Effector memory CD4-positive, alpha-beta T cell (primary cell): ENCODE results near the gene DCAF11.

ENCODE experiments used
- DNase-seq, 3 donors: peaks; one replicate each; pipeline ENCODE4 v3.0.0-alpha.2; 2020
- H3K27ac ChIP-seq: 2 replicates; pipeline ENCODE4 v1.7.0; 2013; ENCODE audit warnings: mild to moderate bottlenecking, low read length, moderate library complexity; ENCODE audit not compliant: insufficient read depth, poor library complexity, severe bottlenecking
- H3K27me3 ChIP-seq: replicated peaks from 2 replicates; pipeline ENCODE4 v1.7.0; 2013; ENCODE audit warnings: mild to moderate bottlenecking, low read length; ENCODE audit not compliant: insufficient read depth, control insufficient read depth, poor library complexity, severe bottlenecking
- H3K36me3 ChIP-seq: 2 replicates; pipeline ENCODE4 v1.7.0; 2013; ENCODE audit warnings: mild to moderate bottlenecking, low read length, moderate library complexity; ENCODE audit not compliant: control insufficient read depth, insufficient read depth
- H3K4me1 ChIP-seq: 2 replicates; pipeline ENCODE4 v1.7.0; 2013; ENCODE audit warnings: low read length, mild to moderate bottlenecking; ENCODE audit not compliant: control insufficient read depth, insufficient read depth, poor library complexity, severe bottlenecking
- H3K4me3 ChIP-seq: 2 replicates; pipeline ENCODE4 v1.7.0; 2013; ENCODE audit warnings: low read length, low read depth, mild to moderate bottlenecking; ENCODE audit not compliant: insufficient read depth, poor library complexity, severe bottlenecking
- H3K9me3 ChIP-seq: 2 replicates; pipeline ENCODE4 v1.7.0; 2013; ENCODE audit warnings: mild to moderate bottlenecking, low read length, moderate library complexity; ENCODE audit not compliant: control insufficient read depth

Gene DCAF11

GRCh38 chr14:24079491-24080141 lies 35.0 kb upstream of the DCAF11 start:
- DNase-seq: no peak
- H3K4me1 ChIP-seq: peaks cover 12% of the 10 kb centered on the region

DNA sequence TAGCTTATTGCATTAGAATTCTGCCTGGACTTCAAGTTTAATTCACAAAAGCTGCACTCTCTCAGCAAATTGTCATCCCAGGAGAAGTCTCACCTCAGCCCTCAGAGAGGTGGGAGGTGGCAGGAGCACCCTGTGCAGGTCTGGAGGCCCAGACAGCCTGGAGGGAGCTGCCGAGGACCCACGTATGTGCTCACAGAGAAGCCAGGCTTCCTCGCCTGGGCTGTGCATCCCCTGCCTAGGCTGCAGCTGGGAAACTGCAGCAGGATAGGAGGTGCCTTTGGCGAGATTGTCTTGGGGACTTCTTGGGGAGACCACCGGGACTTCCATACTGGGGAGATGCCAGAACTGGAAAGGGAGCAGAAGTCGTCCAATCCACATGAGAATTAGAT lies 34.4 kb upstream of the DCAF11 start:
- H3K27me3 ChIP-seq: no peaks in the 10 kb centered on the region
- peaks cover 12% of the 10 kb centered on the region for H3K4me1 ChIP-seq
- no peak overlapping the region for H3K4me3 ChIP-seq

More at GRCh38 chr14:24079491-24080141, 35.0 kb upstream of the DCAF11 start:
- Histone ChIP-seq H3K27me3 (no peaks in the 10 kb centered on the region), H3K27ac (no peak overlapping the region), H3K9me3 (no peaks in the 10 kb centered on the region), H3K4me3 (no peak overlapping the region), H3K36me3 (no peaks in the 10 kb centered on the region)

GRCh38 chr14:24080888-24081738 lies 33.5 kb upstream of the DCAF11 start:
- DNase-seq: peak; percentile 25 to 49 (median 43)
- peak overlapping the region; percentile 80 for H3K4me3 ChIP-seq
- H3K27ac ChIP-seq: peak overlapping the region; percentile 43
- H3K9me3 ChIP-seq: no peaks in the 10 kb centered on the region
- no peaks in the 10 kb centered on the region for H3K36me3 ChIP-seq
- no peaks in the 10 kb centered on the region for H3K27me3 ChIP-seq
- H3K4me1 ChIP-seq: peaks cover 12% of the 10 kb centered on the region

More for the DNA sequence above, 34.4 kb upstream of the DCAF11 start:
- Histone ChIP-seq H3K36me3 (no peaks in the 10 kb centered on the region), H3K27ac (no peak overlapping the region), H3K9me3 (no peaks in the 10 kb centered on the region)
- no peak for DNase-seq

DNA sequence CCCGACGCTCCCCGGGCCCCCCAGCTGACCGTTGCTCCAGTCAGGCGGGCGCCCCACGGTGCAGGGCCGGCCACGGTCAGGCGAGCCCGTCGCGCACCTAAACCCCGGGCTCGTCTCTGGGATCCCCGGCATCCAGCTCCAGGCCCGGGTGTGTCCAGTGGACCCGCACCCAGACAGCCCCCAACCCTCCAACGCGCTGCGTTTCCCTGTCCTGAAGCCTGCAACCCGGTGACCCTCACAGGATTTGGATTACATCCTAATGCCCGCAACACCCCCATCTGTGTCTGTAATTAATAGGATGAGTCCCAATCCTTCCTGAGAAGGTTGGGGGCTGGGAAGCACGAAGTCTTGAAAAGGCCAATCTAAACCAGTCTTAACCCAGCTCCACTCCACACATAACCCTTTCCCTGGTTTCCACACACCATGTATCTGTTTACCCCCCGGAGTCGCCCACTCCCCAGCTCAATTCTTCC lies 32.8 kb upstream of the DCAF11 start:
- no peak for DNase-seq
- Histone ChIP-seq H3K27me3 (no peaks in the 10 kb centered on the region), H3K36me3 (no peaks in the 10 kb centered on the region), H3K4me3 (peak overlapping the region; percentile 80), H3K27ac (peak overlapping the region; percentile 43), H3K9me3 (no peaks in the 10 kb centered on the region), H3K4me1 (peaks cover 12% of the 10 kb centered on the region)

DNA sequence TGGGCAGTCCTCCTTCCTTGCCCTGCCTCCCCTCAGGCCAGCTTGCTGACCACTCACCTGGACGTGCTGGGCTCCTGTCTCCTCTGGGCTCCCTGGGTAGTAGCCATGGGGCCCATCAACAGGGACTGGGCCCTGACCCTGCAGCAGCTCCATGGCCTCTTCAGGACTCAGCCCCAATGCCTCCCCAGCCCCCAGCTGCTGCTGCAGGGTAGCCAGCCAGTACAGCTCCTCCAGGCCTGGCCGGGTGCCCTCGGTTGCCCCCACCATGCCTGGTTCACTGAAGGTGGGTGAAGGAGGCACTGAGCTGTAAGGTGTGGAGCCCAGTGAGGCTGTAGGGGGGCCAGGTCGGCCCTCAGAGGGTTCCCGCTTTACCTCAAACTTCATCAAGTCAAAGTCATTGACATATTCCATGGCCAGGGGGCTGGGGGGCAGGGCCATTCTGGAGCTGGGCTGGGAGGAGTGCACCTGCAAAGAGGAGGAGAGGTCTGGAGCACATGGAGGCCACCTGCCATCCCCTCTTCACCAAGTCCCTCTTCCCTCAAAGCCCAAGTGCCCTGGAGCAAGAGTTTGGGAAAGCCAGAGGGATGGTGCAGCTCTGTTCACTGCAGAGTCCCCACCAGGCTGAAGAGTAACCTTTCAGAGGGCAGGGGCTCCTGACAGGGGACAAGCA lies 32.0 kb upstream of the DCAF11 start:
- Histone ChIP-seq H3K4me3 (no peak overlapping the region), H3K27me3 (no peaks in the 10 kb centered on the region), H3K36me3 (no peaks in the 10 kb centered on the region), H3K4me1 (peaks cover 12% of the 10 kb centered on the region), H3K27ac (no peak overlapping the region), H3K9me3 (no peaks in the 10 kb centered on the region)
- DNase-seq: no peak

DNA sequence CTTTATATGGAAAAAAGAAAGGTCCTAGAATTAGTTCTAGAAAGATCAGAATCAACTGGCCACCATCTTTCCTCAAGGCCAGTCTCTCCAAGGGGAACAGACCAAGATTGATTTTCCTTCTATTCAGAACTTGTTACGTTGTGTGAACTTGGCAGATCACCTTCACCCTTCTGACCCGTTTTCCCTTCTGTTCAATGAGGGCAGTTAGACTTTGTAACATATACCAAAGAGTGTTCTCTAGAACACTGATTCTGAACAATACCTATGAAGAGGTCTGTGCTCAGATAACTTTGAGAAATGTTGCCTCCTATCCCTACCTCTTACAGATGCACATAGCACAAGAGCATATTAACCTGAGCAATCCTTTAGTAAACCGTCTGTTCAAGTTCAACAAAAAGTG lies 31.1 kb upstream of the DCAF11 start:
- Histone ChIP-seq H3K4me3 (no peak overlapping the region), H3K27me3 (no peaks in the 10 kb centered on the region), H3K9me3 (no peaks in the 10 kb centered on the region), H3K27ac (no peak overlapping the region), H3K36me3 (no peaks in the 10 kb centered on the region), H3K4me1 (peaks cover 12% of the 10 kb centered on the region)
- DNase-seq: no peak

DNA sequence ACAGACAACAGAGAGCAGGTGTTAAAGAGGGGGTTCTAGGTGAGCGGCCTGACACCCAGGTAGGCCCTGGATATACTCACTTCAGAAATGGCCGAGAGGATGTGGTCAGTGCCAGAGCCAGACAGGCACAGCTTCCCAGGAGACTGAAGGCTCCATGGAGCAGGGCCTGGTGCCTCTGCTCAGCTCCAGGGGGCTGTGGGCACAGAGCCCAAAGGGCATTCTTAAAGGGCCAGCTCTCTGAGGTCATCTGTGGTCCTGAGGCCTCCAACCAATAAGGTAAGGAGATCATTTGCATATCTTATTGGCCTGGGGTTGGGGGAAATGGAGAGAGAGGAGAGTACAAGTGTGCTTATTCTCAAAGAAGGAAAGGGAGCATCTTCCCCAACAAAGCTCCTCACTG lies 30.1 kb upstream of the DCAF11 start:
- no peaks in the 10 kb centered on the region for H3K27me3 ChIP-seq
- DNase-seq: no peak
- H3K9me3 ChIP-seq: no peaks in the 10 kb centered on the region
- H3K36me3 ChIP-seq: no peaks in the 10 kb centered on the region
- no peak overlapping the region for H3K4me3 ChIP-seq
- H3K4me1 ChIP-seq: peaks cover 12% of the 10 kb centered on the region
- H3K27ac ChIP-seq: no peak overlapping the region

DNA sequence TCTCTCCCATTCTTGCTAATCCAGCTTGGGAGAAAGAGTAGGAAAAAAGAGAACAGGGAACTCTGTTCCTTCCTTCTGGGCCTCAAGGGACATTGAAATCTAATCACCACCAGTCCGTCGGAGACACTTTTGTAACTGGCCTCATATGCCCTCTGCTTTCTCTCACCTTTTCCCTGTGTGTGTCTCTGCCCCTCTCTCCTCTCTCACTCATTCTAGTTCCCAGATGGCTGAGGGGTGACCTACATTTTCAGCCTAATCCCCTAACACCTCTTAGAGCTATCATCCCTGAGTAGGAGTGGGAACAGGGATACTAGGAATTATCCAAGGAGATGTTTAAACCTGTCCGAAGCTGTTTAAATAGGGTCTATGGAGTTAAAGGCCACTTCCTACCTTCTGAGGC lies 29.4 kb upstream of the DCAF11 start:
- H3K36me3 ChIP-seq: no peaks in the 10 kb centered on the region
- no peaks in the 10 kb centered on the region for H3K9me3 ChIP-seq
- H3K27ac ChIP-seq: no peak overlapping the region
- H3K27me3 ChIP-seq: no peaks in the 10 kb centered on the region
- H3K4me3 ChIP-seq: no peak overlapping the region
- H3K4me1 ChIP-seq: peaks cover 12% of the 10 kb centered on the region
- DNase-seq: no peak

- peaks cover 4% of the 10 kb centered on the region for H3K4me1 ChIP-seq
- no peak overlapping the region for H3K27ac ChIP-seq
- no peaks in the 10 kb centered on the region for H3K36me3 ChIP-seq
- H3K4me3 ChIP-seq: no peak overlapping the region
- H3K27me3 ChIP-seq: no peaks in the 10 kb centered on the region
- DNase-seq: no peak
- H3K9me3 ChIP-seq: no peaks in the 10 kb centered on the region
Measured at GRCh38 chr14:24086193-24086955, 28.2 kb upstream of the DCAF11 start.
